ENCODE measurements around the gene PSAPL1. TPM values are rescaled to one million over a fixed set of nuclear protein-coding genes. Genes with fewer than 3 reads are reported as not detected.

PSAPL1 gene
- total RNA-seq, 1 experiment from 2014 or later, result not detected

- Histone ChIP-seq H3K27ac (ENCODE audit: low read length) (no peak overlapping the region), H3K9me3 (ENCODE audit: control insufficient read depth, insufficient read depth, low read depth, low read length) (no peaks in the 10 kb centered on the region), H3K36me3 (ENCODE audit: control insufficient read depth, insufficient read depth, low read length) (no peaks in the 10 kb centered on the region), H3K27me3 (ENCODE audit: control insufficient read depth, insufficient read depth, low read length) (peaks cover 2% of the 10 kb centered on the region; the same call in 1 of the 2 replicates), H3K4me3 (ENCODE audit: low read depth in 2 of 2, low read length in 2 of 2) (no peak overlapping the region), H3K4me1 (ENCODE audit: control insufficient read depth, insufficient read depth, low read length) (no peaks in the 10 kb centered on the region)
- intact Hi-C loops (cut with micrococcal nuclease; ENCODE audit: unreplicated experiment), result no loop called here
- in situ Hi-C loops (cut with HindIII; ENCODE audit: low pct_unique_long_range_greater_than_20kb, low sequenced_read_pairs), result no loop called here
- ATAC-seq (no peak), DNase-seq (ENCODE audit: low read depth, low spot score) (no peak)
- no peak for TF ChIP-seq TCF7L2 (IDR thresholded peaks at IDR 0.05; ENCODE audit: low read depth, low read length)
- TF ChIP-seq POLR2AphosphoS5 (IDR thresholded peaks at IDR 0.05; ENCODE audit: low read depth, low read length), result no peak
- no peak for TF ChIP-seq CTCF (IDR thresholded peaks at IDR 0.05)
- no peak for TF ChIP-seq SIN3A (IDR thresholded peaks at IDR 0.05; ENCODE audit: borderline replicate concordance, insufficient read depth, low read depth, low read length)
- TF ChIP-seq REST (IDR thresholded peaks at IDR 0.05; ENCODE audit: insufficient read depth in 1 of 2, low read depth in 2 of 2, low read length in 1 of 2), result no peak
- POLR2A ChIA-PET, result no interaction called here
- CTCF ChIA-PET, result interaction anchor here (0.5 kb wide), 1 partner anchor 93 kb away, joined by 6 read pairs; no protein-coding TSS in a partner anchor
- BruUV-seq (replicated peaks), result no TSS peak
Observed at GRCh38 chr4:7398788-7399439, 35.8 kb downstream of the PSAPL1 start.

- no peak for DNase-seq (ENCODE audit: low read depth, low spot score)
- ATAC-seq, result no peak
- H3K36me3 ChIP-seq (ENCODE audit: control insufficient read depth, insufficient read depth, low read length), result no peaks in the 10 kb centered on the region
- no peak overlapping the region for H3K27ac ChIP-seq (ENCODE audit: low read length)
- ChIA-PET POLR2A (no interaction called here), CTCF (no interaction called here)
- no peaks in the 10 kb centered on the region for H3K9me3 ChIP-seq (ENCODE audit: control insufficient read depth, insufficient read depth, low read depth, low read length)
- in situ Hi-C loops (cut with HindIII; ENCODE audit: low pct_unique_long_range_greater_than_20kb, low sequenced_read_pairs) (no loop called here), intact Hi-C loops (cut with micrococcal nuclease; ENCODE audit: unreplicated experiment) (no loop called here)
- H3K4me3 ChIP-seq (ENCODE audit: low read depth in 2 of 2, low read length in 2 of 2), result no peak overlapping the region
- no peaks in the 10 kb centered on the region for H3K4me1 ChIP-seq (ENCODE audit: control insufficient read depth, insufficient read depth, low read length)
- peaks cover 2% of the 10 kb centered on the region; the same call in 1 of the 2 replicates for H3K27me3 ChIP-seq (ENCODE audit: control insufficient read depth, insufficient read depth, low read length)
- TF ChIP-seq REST (IDR thresholded peaks at IDR 0.05; ENCODE audit: insufficient read depth in 1 of 2, low read depth in 2 of 2, low read length in 1 of 2) (no peak), POLR2AphosphoS5 (IDR thresholded peaks at IDR 0.05; ENCODE audit: low read depth, low read length) (no peak), TCF7L2 (IDR thresholded peaks at IDR 0.05; ENCODE audit: low read depth, low read length) (no peak), CTCF (IDR thresholded peaks at IDR 0.05) (no peak), SIN3A (IDR thresholded peaks at IDR 0.05; ENCODE audit: borderline replicate concordance, insufficient read depth, low read depth, low read length) (no peak)
- BruUV-seq (replicated peaks), result no TSS peak
Observed at GRCh38 chr4:7398104-7398423, 36.7 kb downstream of the PSAPL1 start.
